NCI-H1694 (cell line): ENCODE measurements around the gene SLC35A3.
"Not testable (repeated sequence)": the region's sequence is repeated elsewhere in the genome, so short reads cannot be mapped to it uniquely, and the experiment has no call there.

Experiments
- DNase-seq: peaks from one replicate; lab custom pipeline; 2025; lab: John Stamatoyannopoulos, UW

Gene SLC35A3

DNA sequence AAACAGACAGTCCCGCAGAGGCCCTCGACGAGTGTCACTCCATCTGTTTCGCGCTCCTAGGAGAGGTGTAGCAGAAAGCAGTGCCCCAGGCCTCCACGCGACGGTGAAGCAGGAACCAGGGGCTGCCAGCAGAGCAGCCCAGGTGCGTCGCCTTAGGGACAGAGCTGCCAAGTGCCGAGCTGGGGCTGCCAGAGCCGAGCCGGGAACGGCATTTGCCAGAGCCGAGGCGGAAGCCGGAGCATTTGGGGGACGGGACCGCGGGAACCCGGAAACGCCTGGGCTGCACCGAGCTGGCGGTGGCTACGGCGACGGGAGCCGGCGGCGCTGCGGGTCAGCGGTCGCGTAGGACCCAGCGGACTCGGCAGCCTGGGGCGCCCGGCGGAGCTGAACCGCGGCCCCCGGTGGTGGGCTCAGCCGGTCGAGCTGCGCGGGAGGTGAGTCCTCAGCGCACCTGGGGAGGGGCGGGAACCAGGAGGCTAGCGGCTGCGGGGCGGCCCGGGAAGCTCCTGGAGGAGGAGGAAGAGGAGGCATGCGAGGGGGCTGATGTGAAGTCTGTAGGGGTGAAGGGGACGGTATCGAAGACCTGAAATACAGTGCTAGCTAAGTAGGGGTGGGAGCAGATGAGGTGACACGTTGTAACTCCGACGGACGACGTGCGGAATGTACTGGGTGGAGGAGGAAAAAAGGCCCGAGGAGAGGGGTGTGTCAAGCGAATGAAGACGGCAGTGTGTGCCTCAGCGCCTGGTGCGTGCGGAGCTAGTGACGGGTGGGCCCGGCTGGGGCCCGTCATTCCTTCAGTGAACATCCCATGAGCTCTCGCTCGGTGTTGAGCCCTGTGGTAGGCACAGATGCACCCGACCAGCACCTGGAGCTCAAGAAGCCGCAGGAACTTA, at the start of gene SLC35A3:
SLC35A3 (plus strand) TSS at position 268 of the 893 bp plus-strand sequence. CDS start 23,559 bp downstream, outside the sequence.
- DNase-seq, result peak; percentile 53

DNA sequence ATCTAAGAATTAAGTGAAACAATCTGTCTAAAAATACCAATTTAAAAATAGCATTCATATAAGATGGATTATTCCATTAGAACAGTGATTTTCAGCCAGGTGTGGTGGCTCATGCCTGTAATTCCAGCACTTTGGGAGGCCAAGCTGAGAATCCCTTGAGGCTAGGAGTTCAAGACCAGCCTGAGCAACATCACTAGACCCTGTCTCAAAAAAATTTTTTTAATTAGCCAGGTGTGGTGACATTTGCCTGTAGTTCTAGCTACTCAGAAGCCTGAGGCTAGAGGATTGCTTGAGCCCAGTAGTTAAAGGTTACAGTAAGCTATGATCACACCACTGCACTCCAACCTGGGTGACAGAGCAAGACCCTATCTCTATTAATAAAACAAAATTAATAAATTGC, 35.0 kb upstream of the SLC35A3 start:
- DNase-seq, result no peak

DNA sequence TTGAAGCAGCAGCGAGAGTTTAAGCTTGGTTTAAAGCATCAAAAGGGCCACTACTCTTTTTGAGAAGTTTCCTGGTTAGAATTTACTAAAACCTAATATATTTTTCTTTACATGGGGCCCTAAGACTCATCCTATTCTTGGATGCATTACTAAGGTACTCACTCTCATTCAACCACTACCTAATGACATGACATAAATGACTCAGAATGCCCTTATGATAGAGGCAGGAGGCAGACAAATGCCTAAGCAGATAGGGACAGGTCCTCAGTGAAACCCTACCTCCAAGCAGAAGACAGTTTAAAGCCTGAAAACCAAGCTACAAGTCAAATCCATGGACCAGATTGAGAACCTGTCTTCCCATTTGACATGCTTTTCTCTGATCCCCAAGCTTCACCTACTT, 34.3 kb upstream of the SLC35A3 start:
- no peak for DNase-seq

DNA sequence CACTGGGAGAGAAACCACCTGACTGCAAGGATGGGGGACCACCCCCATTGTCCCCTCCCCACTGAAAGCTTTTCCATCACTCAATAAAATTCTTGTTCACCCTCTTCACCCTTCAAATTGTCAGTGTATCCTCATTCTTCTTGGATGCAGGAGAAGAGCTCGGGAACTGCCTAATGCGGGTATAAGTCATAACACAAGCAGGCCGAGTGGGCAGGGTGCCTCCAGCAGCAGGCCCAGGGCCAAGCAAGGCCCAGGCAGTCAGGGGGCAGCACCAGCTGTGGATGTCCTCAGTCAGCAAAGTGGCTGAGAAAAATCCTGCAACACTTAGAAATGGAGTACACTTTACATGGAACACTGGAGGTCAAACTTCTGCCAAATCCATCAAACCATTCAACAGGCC, 33.7 kb upstream of the SLC35A3 start:
- no peak for DNase-seq

DNA sequence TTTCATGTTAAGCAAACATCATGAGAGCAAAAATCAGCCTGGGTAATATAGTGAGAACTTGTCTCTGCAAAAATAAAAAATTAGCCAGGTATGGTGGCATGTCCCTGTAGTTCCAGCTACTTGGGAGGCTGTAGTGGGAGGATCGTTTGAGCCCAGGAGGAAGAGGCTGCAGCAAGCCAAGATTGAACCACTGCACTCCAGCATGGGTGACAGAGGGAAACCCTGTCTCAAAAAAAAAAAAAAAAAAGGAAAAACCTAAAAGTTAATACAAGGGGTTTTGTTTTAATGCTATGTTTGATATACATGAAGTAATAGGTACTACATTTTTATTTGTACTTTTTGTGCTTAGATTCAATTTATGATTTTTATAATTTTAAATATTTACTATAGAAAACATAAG, 27.1 kb upstream of the SLC35A3 start:
- DNase-seq, result no peak

DNA sequence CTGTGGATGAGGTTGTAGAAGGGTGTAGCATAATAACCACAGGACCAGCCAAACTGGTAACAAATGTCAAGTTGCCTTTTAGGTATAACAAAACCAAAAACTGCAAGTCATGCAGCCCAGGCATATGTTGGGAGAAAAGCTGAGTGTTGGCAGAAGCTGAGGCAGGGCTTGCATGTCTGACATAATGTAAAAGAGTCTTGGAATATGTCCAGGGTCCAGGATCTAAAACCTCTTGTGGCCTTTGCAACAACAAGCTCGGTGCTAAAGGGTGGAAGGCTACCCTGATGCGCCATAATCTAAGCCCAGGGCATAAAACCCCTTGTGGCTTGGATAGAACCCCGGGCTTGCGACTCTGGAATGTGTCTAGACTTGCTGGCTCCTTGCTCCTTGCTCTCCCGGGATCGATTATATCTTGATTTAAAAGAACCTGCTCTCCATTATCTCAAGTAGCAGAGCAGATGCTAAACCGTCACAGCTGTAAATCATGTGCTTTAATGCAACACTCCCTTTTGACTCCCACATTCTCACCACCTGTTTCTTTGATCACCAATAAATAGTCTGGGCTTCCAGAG, 26.5 kb upstream of the SLC35A3 start:
- peak; percentile 50 for DNase-seq

DNA sequence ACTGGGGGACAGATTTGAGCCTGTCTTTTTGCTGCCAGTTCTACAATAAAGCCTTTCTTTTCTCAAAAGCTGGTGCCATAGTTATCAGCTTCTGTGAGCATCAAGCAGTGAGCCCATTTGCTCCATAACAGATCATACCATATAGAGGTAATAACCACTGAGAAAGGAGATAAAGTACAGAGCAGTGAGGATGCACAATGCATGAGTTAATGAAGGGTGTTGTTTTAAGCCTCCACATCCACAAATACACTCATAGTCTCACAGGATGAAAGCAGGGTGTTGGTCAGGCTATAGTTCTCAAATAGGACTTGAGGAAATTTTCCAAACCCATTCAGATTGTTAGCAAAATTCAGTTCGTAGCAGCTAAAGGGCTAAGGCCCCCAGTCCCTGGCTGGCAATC, 25.6 kb upstream of the SLC35A3 start:
- no peak for DNase-seq

DNA sequence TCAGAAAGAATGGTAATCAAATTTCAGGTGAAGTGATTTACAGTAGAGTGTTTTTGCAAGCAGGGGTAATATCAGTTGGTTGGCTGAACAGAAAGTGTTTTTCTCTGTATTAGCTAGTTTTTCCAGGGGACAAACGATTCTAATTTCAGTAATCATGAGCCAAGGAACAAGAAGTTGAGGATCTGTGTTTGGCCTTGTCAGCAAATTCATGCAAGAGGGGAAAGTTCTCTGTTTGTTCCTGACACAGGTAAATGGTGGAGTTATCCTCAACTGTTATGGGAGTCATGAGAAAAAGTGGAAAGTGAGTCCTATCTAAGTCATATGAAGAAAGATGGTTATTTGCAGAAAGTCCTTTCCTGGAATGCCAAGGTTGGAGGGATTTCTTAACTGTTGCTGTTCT, 24.6 kb upstream of the SLC35A3 start:
- DNase-seq, result no peak

DNA sequence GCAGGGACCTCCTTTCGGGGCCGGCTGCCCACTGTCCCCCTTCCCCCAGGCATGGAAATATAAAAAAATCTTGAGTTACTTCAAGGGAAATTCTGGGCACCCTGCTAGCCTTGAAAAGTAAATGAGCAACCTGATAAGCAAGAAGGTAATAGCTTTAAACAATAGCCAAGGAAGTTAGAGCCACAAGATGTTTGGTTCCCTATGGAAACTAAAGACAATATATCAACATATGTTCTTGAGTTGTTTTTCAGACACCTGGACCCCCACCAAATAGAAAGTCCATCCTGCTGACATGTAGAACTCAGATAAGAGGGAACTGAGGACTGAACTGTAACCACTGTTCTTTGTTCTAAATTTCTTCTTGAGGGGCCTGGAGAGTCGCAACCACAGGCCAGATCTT, 19.3 kb upstream of the SLC35A3 start:
- DNase-seq, result no peak

DNA sequence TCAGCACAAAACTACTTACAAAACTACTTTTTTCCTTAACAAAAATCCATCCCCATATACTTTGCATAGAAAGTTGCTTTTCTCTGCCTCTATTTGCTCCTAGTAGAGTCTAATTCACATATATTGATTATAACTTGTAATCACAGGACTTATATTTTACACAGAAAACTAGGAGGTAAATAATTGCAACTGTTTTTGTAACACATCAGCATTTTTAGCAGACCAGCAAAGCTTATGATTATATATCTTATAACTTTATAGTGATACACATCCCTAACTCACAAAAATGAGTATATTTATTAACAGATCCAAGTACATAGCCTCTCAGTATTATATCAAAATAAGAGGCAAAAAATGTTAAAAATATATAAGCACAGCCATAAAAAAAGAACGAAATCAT, 17.3 kb upstream of the SLC35A3 start:
- no peak for DNase-seq

DNA sequence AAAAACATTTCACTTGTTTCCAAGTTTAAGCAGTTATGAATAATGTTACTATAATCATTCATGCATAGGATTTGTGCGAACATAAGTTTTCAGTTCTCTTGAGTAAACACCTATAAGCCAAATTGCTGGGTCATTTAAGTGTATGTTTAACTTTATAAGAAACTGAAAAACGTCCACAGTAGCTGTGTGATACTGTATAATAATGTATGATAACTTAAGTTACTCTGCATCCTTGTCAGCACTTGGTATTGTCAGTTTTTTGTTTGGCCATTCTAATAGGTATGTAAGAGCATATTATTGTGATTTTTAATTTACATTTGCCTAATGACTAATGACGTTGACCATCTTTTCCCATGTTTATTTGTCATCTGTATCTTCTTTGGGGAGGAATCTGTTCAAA, 14.4 kb upstream of the SLC35A3 start:
- DNase-seq, result no peak

DNA sequence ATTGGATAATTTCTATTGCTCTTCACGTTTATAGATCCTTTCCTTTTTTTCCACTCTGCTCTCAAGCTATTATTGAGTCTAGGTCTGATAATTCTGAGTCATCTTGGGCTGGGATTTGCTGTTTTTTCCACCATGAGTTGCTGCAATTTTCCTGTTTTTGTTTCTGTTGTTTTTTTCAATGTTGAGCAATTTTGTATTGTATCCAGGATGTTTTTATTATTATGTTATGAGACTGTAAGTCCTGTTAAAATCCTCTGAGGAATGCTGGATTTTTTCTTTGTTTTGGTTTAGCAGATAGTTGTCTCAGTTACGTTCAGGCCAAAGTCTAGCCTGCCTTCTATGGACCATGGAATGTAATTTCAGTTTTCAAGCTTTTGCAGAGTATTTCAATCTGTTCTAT, 13.0 kb upstream of the SLC35A3 start:
- no peak for DNase-seq

DNA sequence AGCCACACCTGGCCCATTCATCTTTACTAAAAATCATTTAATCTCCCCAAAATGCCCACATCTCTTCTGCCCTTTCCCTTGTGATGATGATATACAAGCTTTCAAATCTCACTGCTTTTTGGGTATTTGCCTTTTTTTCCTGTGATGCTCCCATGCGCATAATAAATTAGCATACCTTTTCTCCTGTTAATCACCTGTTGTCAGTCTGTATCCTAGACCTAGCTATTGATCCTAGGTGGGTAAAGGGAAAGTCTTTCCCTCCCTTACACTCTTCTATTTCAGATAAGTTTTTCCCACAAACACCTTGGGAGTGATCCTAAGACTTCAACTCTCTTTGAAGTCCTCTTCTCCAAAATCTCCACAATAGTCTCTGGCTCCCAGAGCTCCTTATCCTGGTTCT, 12.0 kb upstream of the SLC35A3 start:
- no peak for DNase-seq

DNA sequence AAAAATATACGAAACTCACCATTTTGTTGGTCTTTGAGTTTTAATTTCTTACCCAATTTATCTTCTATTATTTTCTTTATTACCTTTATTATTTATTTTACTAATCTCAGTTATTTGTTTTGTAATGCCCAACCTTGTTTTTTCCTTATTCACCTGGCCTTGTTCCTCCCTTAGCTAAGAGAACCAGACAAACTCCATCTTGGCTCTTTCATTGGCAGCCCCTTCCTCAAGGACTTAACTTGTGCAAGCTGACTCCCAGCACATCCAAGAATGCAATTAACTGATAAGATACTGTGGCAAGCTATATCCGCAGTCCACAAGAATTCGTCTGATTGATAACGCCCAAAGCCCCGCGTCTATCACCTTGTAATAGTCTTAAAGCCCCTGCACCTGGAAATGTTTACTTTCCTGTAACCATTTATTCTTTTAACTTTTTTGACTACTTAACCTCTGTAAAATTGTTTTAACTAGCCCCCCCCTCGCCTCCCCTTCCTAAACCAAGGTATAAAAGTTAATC, 10.5 kb upstream of the SLC35A3 start:
- not testable (repeated sequence) for DNase-seq

DNA sequence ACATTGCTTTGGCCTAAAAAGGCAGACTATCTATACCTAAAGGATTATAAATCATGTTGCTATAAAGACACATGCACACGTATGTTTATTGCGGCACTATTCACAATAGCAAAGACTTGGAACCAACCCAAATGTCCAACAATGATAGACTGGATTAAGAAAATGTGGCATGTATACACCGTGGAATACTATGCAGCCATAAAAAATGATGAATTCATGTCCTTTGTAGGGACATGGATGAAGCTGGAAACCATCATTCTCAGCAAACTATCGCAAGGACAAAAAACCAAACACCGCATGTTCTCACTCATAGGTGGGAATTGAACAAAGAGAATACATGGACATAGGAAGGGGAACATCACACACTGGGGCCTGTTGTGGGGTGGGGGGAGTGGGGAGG, 9.5 kb upstream of the SLC35A3 start:
- not testable (repeated sequence) for DNase-seq

DNA sequence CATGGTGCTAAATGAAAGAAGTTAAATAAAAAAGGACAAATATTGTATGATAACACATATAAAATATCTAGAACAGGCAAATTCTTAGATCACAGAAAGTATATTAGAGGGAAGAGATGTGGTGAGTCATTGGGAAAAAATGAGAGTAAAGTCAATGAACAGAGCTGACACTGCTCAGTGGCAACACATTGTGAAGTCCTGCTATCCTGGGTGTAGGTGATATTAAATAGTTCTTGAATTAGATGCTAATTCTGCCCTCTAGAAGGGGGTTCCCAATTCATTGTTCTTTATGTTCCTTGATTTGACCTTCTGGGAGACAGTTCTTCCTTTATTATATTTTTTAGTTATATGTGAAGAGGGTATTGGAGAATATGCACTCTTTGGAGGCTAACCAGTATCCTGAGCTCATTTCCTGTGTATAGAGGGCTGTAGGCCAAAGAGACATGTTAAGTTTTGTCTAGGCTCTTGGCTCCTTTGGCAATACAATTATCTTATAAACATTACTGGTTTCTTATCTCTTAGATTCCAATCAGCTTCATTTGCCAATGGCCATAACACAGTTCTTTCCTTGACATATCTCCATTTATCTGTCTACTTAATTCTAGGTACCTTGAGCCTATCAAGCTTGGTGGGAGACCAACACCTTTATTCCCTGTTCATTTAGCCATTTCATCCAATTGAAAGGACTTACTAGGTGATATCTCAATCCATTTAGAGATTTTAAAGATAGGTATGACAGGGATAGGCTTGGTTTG, 6.6 kb upstream of the SLC35A3 start:
- DNase-seq, result no peak

DNA sequence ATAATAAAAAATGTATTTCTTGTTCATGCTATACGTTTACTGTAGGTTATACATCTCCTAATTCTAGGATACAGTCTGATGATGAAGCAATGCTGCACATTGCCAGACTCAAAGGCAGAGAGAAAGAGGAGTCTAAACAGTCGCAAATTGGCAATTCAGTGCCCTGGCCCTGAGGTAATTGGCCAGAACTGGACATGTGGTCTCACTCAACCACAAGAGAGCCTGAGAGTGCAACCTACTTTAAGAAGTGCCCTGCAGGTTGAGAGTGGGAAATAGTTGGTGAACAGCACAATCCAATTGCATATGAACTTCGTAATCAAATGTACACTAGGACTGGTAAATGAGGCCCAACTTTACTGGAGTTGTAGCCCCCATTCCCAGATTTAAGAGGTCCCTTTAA, 5.0 kb upstream of the SLC35A3 start:
- DNase-seq, result no peak

DNA sequence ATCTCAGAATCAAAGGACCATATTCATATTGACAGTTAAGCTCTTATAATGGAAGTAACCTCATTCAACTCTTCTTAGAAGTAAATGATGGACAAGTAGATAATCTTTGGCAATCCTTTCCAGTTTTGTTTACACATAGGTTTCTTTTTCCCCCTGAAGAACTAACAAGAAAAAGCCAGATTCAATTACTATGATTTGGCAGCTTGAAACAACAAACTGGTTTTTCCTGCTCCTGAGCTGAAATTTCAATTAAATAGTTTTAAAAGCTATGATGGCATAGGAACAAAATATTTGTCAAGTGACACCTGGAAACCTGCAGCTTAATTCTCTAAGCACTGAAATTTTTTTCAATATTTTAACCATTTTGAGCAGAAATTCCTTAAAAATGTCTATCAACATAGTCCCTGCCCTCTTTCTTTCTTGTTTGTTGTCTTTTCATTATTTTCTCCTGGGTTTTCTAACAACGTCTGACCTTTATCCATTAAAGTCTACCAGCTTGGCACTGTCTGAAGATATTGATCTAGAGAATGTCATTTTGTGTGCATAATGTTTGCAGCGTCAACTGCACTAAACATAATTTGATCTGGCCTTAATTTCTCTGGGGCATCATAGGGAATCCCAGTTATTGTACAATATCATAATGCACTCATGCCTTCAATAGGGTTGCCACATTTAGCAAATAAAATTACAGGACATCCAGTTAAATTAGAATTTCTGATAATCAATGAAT, 4.0 kb upstream of the SLC35A3 start:
- no peak for DNase-seq

DNA sequence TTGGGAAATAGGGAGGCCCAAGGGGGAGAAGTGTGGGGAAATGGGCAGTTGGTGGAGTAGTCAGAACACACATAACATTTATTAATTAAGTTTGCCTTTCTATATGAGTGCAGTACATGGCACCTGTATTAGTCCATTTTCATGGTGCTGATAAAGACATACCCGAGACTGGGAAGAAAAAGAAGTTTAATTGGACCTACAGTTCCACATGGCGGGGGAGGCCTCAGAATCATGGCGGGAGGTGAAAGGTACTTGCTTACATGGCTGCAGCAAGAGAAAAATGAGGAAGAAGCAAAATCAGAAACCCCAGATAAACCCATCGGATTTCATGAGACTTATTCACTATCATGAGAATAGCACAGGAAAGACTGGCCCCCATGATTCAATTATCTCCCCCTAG, 1.6 kb upstream of the SLC35A3 start:
- no peak for DNase-seq

DNA sequence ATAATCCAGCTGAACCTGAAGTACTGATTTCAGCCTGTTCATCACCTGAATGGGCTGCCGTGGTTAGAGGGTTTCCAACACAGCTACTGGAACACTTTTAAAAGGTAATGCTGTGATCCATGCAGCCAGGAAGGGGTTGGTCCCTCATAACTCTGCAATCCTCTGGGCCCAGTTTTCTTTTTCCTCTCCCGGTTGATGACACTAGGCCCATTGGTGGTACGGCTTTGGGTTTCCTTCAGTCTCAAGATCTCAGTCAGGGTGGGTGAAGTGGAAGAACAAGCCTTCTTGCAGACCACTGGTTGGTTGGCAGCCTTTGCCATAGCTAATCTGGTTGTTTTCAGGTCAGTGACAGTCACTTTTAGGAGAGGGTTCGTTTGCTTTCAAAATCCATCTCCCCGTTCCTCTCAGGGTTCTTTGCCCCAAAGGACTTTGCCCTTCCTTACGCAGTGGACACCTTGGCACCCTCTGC, 502 bp upstream of the SLC35A3 start:
- DNase-seq, result no peak

DNA sequence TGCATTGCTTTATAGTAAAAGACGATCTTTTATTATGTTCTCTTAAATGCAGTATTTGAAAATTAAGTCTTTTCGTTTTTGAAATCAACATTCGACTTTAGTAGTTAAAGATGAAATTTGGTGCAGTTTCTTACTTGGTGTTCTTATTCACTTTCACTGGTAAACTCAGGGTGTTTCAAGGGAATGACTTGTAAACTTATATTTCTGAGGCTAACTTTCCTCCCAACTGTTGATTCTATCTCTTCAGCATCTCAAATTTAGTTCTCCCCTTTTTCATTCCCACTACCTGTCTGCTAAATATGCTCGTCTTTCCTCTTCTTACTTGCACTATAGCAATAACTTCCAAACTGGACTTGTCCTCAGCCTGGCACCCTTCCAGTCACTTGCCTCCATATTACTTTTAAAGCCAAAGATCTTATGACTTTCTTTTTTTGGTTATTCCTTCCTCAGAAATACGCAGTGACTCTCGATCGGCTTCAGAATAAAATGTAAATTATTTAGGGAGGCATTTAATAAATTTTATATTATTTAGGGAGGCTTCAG, 988 bp downstream of the SLC35A3 start:
- DNase-seq, result no peak

DNA sequence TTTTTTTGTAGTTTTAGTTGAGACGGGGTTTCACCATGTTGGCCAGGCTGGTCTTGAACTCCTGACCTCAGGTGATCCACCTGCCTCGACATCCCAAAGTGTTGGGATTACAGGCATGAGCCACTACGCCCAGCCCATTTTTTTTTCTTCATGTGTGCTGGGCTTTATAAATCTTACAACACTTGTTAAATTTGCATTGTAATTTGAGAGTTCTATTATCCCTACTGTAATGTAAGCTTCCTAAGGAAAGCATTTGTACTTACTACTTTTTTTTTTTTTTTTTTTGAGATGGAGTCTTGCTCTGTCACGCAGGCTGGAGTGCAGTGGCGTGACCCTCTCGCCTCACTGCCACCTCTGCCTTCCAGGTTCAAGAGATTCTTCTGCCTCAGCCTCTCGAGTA, 2.3 kb downstream of the SLC35A3 start:
- DNase-seq, result not testable (repeated sequence)
